Femur (tissue), 1 donor: Measurements from ENCODE around the gene MAGI3.
A peak's percentile ranks its signal among the peaks of the same experiment; 100 is the strongest.

ENCODE experiments used
- DNase-seq: peaks from one replicate; pipeline ENCODE4 v3.0.0-alpha.2; 2017

MAGI3 gene

DNA sequence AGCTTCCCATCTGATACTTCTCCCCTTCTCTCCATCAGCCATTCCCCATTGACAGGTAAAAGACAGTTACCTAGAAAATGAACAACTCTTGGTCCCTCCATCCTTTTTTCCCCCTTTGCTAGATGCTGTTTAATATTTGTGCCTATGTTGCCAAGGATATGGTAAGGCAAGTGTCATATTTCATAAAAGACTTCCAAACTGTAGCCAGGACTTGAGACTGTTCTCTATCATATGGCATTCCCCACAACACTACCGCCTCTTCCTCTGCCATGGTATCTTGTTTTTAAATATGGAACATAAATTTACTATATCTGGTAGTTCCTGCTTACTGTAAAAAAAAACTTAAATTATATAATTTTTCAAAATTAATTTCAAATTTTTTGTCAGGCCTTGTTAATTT is 271.8 kb downstream of the MAGI3 start:
- DNase-seq, result no peak

DNA sequence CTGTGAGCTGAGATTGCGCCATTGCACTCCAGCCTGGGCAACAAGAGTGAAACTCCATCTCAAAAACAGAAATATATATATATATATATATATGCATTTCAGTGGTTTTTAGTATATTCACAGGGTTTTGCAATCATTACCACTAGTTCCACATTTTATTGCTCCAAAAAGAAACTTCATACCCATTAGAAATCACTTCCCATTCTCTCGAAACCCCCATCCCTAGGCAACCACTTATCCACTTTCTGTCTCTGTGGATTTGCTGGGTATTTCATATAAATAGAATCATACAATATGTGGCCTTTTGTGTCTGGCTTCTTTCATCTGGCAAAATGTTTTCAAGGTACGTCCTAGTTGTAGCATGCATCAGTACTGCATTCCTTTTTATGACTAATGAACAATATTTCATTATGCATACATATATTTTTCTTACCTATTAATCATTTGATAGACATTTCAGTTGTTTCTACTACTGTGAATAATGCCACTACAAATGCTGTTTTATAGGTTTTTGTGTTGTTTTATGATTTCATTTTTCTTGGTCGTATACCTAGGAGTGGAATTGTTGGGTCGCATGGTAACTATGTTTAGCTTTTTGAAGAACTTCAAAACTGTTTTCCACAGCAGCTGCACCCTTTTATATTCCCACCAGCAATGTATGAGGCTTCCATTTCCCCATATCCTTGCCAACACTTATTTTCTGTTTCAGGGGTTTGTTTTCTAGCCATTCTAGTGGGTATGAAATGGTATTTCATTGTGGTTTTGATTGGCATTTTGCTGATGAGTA is 273.0 kb downstream of the MAGI3 start:
- DNase-seq, result no peak

DNA sequence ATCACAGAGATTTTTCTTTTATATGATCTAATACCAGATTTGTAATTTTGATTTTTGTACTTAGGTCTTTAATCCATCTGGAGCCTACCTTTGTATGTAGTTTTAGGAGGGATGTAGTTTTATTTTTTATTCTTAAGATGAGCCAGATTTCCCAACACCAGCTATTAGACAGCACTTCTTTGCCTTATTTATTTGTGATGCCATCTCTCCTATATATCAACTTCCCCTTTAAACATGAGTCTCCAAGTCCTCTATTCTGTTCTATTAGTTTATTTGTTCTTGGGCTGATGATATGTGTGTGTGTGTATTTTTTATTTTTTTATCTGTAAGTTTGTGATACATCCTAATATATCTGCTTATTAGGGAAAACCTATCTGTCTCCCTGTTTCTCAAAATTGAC is 274.8 kb downstream of the MAGI3 start:
- DNase-seq, result no peak

DNA sequence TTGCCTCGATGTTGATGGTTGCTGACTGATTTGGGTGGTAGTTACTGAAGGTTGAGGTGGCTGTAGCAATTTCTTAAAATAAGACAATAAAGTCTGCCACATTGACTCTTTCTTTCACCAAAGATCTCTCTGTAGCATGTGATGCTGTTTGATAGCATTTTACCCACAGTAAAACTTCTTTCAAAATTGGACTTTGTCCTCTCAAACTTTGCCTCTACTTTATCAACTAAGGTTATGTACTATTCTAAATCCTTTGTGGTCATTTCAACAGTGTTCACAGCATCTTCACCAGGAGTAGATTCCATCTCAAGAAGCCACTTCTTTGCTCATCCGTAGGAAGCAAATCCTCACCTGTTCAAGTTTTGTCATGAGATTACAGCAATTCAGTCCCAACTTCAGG is 275.8 kb downstream of the MAGI3 start:
- DNase-seq, result no peak

DNA sequence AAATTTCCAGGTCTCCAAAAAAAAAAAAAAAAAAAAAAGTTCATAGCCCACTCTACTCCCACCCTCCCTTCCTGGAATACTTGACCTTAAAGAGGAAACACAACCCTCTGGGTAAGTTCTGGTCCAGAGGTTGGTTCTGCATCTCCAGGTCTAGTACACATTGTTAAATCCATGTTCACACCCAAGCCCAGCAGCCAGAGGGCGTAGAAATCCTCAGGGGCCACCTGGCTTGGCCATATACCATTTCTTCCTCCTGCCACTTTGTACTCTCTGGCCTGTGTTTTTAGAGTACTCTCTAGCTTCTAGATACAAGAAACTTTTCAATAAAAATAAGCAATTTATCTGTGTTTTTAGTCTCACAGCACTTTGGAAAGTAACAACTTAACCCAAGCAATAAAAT is 279.7 kb downstream of the MAGI3 start:
- DNase-seq, result no peak

DNA sequence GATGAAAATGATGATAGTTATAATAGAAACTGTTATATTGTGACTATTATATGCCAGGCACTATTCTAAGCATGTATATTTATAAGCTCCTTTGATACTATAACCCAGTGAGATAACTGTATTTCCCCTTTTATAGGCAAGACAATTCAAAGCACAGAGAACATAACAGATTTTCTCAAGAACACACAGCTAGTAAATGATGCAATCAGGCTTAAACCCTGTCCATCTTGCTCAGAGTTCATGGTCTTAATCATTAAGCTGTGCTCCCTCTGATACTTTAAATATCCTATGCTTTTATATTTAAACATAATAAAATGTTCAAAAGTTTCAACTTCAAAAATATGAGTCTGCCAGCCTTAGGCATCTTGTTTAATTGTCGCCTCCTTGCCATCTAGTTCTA is 280.3 kb downstream of the MAGI3 start:
- no peak for DNase-seq

DNA sequence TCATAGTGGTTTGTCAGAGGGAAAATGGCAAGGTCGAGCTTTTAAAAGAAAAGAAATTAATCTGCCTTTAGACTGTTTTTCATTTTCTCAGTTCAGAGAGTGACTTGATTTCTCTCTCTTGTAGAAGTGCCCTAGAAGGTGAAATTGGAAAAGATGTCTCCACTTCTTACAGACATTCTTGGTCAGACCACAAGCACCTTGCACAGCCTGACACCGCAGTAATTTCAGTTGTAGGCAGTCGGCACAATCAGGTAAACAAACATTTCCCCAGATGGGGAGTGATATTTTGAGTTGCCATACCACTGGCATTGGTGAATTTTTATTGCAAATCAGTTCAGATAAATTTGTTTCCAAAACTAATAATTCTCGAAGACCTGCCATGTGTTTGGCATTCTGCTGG is 282.2 kb downstream of the MAGI3 start:
- DNase-seq, result no peak

DNA sequence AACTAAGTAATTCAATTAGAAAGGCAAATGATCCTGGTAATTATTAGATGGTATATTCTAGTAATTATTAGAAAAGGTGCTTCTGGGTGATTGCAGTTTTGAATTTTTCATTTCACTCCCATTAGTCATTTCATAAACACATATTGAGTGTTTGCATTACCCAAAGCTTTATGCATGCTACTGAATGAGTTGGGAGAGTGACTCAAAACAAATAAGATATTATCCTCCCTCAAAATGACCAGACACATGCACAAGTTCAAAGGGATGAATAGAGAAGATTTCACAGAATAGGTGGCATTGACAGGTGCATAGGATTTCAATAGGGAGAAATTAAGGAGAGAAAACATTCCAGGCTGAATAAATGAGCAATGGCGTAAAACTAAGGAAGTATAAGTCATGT is 284.3 kb downstream of the MAGI3 start:
- DNase-seq, result no peak

DNA sequence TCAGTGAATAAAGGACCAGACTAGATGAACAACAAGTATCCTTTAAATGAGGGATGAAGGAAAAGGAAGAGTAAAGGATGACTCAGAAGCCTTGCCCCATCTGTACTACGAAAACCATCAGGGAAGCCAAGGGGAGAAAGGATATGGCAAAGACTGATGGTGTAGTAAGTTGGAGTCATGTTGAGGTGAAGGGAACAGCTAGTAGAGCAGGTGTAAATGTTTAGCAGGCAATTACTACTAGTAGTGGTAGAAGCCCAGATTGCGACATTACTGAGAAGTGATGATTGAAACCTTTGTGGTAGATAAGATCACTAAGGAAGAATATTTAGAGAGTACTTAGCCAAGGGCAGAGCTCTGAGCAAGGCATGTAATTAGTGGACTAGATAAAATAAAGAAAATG is 285.0 kb downstream of the MAGI3 start:
- DNase-seq, result no peak

DNA sequence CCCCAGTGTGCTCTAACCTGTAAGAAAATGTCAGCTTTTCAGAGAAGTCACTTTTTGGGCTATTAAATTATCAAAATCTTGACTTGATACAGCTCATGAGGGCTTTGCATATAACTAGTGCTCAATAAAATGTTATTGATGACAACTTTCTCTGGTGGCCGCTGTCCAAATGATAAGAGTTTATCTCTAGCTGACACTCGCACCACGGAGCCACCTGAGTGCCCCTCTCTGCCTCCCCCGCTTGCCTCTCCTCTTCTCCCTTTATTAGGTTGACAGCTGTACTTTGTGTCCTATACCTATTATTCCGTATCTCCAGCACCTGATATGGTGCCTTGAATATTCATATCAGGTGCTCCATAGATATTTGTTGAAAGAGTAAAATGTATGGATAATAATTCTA is 286.2 kb downstream of the MAGI3 start:
- no peak for DNase-seq

DNA sequence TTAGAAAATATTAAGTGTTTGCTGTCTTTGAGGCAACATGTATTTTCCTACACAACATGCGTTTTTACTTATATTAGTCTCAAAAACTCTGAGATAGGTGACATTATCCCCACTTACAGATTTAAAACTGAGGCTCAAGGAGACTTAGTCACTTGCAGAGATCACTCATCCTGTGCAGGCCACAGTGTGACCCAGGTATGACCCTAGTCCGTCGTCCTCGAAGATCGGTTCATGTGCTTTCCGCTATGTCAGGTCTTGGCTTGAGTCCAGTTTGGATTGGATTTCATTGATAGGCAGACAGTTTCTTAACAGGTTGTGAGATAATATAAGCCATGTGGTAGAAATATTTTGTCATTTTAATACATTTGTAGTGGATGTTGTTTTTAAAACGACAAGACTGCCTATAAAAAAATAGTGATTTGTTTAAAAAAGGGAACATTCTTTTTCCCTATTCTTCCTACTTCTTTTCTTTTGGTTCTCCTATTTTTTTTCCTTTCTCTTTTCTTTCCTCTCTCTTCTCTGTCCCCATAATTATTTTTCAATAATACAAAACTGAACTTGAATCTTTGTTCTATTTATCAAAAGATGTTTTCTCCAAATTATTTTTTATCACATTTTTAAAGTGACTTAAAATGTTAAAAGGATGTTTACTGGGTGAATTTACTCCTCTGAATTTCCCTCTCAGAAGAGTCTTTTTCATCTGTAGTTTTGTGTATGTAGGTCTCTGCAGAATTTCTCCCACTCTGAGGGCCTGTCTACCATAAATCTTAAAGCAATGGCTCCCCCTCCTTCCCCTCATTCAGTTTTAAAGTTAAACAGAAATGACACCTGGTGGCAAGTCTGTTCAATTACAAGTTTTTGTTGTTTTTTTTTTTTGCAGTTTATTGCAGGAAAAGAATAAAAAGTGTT is 287.2 kb downstream of the MAGI3 start:
- DNase-seq, result peak; percentile 36

DNA sequence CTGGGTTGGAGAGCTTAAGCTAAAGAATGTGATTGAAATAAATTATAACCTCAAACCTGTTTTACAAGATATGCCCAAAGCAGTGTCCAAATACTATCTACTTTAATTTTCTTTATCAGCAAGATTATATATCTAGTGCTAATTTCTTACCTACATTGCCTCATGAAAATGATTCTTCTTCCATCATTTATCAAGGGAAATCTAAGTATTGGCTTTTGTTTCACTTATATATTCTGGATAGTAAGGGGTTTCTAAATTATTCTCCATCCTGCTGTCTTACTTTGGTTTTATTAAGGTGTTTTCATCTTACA is 287.8 kb downstream of the MAGI3 start:
- DNase-seq, result no peak

DNA sequence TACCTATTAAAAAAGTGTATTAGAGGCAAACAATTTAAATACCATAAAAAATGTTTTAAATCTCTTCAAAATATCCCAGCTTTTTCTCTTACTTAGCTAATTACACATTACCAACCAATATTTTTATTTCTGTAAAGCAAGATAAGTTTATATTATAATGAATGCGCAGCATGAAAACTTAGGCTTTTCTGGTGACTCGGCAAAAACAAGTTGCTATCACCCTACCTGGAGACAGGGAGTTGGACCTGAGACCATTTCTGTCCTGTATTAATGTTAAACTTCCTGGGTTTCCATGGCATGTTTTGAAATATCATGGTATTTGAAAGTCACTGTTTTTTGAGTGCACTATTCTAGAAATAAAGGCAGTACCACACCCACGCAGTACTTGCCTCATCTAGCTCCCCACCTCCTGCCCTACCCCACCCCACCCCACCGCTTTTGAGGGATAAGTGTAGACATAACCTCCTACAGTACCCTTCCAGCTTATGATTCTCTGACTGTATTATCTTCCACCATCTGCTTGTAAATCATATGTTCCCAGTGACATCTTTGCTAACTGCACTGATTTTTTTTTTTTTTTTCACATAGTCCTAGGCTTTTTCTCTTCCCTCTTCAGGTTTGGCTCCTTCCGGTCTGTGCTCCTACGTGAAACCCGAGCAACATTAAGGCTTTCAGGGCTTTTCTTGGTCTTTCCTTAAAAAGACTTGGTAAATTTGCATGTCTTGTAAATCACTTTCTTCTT is 291.5 kb downstream of the MAGI3 start:
- DNase-seq, result no peak

DNA sequence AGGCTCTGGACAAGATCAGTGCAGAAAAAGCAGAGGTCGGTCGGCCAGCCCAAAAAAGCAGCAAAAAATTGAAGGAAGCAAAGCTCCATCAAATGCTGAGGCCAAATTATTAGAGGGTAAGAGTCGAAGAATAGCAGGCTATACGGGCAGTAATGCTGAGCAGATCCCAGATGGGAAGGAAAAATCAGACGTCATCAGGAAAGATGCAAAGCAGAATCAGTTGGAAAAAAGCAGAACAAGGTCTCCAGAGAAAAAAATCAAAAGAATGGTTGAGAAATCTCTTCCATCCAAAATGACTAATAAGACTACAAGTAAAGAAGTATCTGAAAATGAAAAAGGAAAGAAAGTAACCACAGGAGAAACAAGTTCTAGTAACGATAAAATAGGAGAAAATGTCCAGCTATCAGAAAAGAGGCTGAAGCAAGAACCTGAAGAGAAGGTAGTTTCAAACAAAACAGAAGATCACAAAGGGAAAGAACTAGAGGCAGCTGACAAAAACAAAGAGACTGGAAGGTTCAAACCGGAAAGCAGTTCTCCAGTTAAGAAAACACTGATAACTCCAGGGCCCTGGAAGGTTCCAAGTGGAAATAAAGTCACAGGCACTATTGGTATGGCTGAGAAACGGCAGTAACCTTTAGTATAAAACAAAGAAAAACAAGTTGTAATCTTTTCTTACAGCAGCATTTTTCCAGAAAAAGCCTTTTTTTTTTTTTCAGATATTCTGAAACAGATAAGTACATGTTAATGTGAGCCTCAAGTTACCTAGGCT is 293.3 kb downstream of the MAGI3 start:
- no peak for DNase-seq

DNA sequence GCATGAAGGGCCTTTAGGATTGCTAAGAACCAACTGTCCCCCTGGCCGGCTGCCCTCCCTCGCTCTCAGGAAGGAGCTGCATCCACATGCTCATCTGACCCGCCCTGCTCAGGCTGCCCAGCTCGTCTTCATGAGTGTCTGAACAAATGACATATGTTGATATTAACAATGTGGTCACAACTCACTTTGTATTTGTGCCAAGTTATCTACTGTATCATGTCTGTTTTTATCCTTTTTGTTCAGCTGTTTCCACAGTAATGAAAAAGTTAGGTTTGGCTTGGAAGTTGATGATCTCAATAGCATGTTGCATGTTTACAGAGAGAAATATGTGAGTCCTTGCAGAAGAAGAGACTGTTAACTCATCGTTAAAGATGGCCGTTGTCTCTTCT is 293.8 kb downstream of the MAGI3 start:
- peak; percentile 42 for DNase-seq

DNA sequence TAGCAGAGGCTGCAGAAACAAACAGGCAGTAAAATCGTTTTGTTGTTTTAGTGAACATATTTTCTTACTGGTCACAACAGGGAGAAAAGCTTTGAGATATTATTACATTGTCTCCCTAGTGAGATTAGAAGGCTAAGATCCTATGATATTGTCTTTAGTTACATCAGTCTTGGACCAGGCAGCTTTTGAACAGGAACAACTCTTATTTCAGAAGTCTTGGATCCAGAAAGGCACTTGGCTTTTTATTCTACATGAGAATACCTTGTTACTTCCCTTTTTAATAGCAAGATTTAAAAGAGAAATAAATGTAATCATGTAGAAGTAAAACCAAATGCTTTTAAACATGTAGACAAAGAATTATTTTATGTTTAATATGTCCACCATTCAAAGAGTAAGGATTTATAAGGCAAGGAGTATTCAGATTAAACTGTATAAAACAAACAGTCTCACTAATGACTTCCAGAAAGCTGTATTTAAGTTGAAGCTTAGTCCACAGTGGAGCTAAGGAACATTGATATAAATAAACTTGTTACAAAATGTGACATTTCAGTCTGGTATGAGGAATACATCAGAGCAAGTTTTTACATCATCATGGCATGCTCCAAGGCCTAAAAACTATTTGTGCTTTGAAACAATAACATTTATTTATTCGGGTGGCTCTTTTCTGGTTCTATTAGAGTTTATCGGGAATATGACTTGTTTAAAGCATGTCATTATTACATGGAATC is 296.7 kb downstream of the MAGI3 start:
- no peak for DNase-seq

DNA sequence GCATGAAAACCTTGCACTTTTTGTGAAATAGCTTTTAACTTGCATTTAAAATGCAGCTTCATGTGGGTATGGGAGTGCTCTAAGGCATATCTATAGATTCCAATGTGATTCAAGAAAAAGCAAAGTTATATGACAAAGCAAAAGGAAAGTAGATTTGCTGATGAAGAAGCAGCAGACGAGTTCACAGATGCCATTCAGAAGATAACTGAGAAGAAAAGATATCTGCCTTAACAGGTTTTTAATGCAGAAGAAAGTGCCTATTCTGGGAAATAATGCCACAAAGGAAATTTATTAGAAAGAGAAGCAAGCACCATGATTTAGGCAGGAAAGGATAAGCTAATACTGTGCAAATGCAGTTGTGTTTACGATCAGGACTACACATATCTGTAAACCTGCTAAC is 300.9 kb downstream of the MAGI3 start:
- DNase-seq, result no peak

DNA sequence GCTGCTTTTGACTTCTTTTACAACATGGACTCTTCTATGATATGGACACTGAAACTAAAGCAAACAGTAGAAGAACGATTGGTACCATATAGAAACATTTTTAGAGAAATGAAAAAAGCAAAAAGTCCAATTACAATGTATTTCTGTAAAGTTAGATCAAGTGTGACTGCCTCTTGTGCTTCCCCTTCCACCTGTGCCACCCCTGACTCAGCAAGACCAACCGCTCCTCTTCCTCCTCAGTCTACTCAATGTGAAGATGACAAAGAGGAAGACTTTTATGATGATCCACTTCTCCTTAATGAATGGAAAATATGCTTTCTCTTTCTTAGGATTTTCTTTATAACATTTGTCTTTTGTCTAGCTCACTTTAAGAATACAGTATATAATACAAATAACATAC is 302.0 kb downstream of the MAGI3 start:
- no peak for DNase-seq

DNA sequence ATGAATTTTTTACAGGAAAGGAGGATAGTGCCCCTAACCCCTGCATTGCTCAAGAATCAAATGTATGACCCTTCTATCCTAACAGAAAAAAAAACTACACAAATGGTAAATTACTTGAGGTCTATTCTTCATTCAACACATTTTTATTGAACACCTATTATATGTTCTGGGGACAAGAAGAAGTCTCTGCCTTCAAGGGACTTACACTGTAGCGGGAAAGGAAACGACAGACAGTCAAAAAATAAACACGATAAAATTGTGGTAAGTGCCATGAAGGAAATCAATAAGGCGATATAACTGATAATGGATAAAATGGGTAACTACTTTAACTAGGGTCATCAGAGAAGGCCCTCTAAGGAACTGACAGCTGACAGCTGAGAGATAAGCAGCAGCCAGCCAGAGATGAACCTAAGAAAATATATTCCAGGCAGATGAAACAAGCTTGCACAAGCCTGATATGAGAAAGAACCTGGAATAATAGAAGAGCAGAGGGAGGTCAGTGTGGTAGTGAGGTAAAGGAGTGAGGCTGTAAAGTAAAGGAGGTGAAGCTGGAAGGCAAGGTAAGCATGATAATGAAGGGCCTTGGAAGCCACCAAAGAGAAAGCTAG is 302.6 kb downstream of the MAGI3 start:
- no peak for DNase-seq

DNA sequence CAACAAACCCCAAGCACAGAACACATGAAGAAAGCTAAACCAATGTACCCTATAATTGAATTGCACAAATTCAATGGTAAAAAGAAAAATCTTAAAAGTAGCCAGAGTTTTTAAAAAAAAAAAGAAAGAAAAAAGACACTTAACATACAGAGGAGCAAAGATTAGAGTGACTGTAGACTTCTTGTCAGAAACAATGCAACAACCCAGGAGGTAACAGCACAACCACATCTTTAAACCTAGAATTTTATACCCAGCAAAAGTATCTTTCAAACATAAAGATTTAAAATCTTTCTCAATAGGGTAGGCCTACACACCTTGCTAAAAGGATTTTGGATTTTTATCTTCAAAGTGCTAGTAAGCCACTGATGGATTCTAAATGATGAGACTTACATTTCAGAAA is 304.6 kb downstream of the MAGI3 start:
- no peak for DNase-seq

DNA sequence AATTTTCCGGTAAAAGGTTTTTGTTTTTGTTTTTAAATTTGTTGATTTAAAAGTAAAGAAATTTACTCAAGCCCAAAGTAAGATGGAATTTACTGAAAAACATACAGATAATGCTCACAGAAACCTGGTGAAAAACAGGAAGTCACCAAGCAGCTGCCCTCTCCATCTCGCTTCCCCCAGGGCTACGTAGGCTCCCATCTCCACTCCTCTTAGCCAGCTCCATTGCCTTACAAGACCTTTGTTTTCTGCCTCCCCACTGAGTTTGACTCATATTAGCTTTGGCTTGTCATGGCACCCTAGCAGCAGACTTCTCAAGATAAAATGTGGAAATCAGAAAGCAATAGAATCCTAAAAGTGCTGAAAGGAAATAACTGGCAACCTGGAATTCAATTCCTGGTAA is 311.1 kb downstream of the MAGI3 start:
- no peak for DNase-seq
